ENCODE measurements around the gene PLA2G4E. TPM values are rescaled to one million over a fixed set of nuclear protein-coding genes. Genes with fewer than 3 reads are reported as not detected.

PLA2G4E gene
- not detected in 2 replicates for total RNA-seq

DNA sequence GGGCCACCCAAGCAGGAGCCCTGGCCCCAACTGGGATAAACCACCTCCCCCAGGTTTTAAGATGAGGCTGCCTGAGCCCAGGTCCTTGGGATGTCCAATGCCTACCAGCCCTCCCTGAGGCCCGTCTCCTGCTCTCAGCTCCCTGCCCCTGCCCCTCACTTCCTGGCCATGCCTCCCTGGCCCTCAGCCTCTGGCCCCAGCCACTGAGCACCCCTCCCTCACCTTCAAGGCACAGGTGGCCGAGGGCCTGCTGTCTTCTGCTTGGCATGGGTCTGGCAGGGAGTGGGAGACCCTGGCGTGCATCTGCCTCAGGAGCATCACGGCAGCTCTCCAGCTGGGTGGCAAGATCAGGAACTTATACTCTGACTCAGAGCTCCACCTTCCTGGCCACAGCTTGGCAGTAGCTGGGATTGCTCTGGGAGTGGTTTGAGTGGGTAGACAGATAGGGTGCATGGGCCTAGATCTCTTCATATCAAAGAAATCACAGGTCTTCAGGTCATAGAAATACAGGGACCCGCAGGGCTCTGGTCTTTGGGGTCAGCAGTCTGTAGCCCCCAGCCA, at the start of gene PLA2G4E:
Gene PLA2G4E (minus strand): TSS at position 330 of the 561 bp plus-strand sequence. CDS start 12 bp downstream, at position 318.
- DNase-seq (ENCODE audit: extremely low read depth, low read depth, low spot score), result no peak

DNA sequence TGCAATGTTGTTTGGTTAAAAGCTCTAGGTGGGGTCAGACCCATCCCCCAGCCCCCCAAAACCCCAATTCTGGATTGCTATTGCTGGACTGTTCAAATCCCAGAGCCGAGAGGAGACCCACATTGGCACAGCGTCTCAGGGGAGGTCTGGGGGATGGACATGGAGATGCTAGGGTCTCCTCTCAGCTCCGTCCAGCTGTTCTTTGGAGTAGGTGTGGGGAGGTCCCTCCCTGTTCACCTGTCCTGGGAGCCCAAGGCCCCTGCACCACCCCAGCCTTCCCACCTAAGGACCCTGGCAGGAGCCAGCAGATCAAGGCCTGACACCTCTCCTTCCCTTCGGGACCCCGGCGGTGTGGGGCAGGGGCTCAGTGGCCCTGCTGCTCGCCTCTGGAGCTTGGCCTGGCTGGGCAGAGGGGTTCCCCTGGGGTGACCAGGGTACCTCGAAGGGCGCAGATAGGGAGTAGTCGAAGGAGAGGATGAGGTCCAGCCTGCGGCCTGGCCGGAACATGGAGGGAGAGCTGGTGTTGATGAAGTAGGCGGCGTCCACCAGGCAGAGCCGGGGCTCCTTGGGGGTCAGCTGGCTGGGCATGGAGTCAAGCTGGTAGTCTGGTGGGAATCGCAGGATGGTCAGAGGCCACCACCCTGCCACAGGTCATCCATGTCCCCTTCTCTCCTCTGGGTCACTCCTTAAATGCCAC, 49.6 kb upstream of the PLA2G4E start:
- DNase-seq (ENCODE audit: extremely low read depth, low read depth, low spot score), result no peak

DNA sequence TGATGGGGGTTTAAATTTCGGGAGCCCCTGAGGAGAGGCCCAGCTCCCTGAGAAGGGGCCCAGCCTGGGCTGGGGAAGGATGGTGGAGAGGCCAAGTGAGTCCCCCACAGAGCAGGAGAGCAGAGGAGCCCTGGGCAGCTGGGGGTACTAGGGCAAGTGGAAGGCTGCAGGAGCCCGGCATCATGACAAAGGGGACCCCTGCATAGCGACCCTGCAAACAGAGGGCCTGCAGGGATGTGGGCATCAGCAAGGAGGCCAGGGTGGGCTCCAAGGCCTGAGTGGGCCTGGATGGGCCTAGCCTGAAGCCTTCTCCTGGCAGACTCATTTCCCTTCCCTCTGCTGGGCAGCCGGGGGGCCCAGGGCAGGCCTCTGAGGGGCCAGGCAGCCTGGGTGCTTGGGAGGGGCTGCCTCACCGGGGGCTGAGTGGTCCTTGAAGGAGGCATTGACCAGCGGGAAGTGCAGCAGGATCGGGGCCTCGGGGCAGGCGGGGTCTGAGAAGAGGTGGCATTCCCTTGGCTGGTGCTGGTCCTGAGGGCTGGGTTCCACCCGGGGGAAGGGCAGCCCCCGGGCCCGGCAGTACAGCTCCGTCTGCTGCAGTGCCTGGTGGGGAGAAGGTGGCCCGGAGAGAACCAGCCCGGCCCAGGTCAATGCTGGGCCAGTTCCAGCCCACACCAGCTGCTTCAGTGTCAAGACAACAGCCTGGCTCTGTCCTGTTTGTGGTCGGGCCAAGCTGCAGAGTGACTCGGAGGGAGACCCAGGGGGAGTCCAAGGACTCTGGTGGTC, 48.8 kb upstream of the PLA2G4E start:
- DNase-seq (ENCODE audit: extremely low read depth, low read depth, low spot score), result no peak

DNA sequence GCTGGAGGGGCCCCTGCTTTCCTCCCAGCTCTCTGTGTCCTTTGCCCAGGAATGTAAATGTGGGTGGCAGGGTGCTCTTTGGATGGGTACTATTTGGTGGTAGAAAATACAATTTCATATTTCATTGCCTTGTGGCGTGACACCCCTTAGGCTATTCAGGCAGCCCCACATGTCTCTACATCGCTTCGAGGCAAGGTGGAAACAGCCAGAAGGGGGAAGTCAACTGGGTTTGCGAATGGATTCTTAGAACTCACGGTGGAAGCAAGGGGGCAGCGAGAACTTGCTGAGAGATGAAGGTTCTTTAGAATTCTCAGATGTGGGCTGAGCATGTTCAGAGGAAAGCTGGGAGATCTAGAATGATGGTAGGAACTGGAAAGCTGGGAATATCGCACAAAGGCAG, 48.2 kb upstream of the PLA2G4E start:
- no peak for DNase-seq (ENCODE audit: extremely low read depth, low read depth, low spot score)

DNA sequence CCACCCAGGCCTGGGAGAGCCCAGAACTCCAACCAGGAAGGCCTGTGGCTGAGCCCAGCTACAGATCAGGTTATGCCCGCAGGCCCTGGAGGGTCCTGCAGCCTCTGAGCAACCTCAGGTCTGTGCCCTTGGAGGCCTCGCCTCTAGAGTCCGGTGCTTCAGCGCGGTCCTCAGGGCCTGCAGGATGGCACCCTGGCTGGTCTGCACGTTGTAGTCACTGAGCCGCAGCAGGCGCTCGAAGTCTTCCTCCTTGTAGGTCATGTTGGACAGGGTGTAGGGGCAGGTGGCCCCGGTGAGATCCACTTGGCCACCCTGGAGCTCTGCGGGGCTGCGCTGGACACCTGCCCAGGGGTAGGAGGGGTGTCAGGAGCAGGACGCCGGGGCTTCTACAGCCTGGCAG, 47.8 kb upstream of the PLA2G4E start:
- no peak for DNase-seq (ENCODE audit: extremely low read depth, low read depth, low spot score)

DNA sequence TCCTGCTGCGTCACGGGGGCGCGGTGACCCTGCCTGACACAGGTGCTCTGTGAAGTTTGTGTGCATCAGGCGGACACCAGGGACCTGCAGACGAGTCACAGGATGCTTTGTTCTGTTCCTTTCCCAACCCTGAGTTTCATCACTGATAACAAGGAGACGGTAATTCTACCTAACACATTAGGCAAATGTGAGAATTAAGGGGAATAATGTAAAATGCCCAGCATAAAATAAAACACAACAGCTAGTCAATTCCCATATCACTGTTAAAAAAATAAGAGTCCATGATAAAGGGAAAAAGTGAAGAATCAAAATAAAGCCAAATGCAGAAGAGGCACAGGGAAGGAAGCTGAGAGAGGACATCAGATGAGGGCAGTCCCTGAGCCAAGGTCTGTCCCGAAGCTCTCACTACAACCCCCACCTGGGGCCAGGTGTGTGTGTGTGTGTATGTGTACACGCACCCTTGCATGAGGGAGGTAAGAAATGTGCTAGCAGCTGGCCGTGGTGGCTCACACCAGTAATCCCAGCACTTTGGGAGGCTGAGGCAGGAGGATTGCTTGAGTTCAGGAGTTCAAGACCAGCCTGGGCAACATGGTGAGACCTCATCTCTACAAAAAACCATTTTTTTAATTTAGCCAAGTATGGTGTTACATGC, 46.0 kb upstream of the PLA2G4E start:
- DNase-seq (ENCODE audit: extremely low read depth, low read depth, low spot score), result no peak

DNA sequence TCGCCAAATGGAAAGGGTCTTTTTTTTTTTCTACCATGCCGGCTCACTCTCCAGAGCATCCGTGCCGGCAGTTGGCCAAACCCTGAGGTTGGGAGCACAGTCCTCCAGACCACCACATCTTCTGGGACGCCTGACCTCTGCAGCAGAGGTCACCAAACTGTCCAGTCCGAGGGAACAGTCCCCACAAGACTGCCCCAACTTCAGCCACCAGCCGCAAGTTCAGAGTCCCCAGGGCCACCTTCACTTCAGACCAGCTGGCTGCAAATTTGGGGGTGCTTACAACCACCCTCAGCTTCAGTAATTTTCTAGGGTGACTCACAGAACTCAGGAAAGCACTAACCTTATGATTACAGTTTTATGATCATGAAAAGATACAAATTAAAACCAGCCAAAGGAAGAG, 44.6 kb upstream of the PLA2G4E start:
- DNase-seq (ENCODE audit: extremely low read depth, low read depth, low spot score), result no peak

GRCh38 chr15:42065033-42065432, 44.2 kb upstream of the PLA2G4E start:
- no peak for DNase-seq (ENCODE audit: extremely low read depth, low read depth, low spot score)

- no peak for DNase-seq (ENCODE audit: extremely low read depth, low read depth, low spot score)
Observed at GRCh38 chr15:42064271-42064670, 43.4 kb upstream of the PLA2G4E start.

DNA sequence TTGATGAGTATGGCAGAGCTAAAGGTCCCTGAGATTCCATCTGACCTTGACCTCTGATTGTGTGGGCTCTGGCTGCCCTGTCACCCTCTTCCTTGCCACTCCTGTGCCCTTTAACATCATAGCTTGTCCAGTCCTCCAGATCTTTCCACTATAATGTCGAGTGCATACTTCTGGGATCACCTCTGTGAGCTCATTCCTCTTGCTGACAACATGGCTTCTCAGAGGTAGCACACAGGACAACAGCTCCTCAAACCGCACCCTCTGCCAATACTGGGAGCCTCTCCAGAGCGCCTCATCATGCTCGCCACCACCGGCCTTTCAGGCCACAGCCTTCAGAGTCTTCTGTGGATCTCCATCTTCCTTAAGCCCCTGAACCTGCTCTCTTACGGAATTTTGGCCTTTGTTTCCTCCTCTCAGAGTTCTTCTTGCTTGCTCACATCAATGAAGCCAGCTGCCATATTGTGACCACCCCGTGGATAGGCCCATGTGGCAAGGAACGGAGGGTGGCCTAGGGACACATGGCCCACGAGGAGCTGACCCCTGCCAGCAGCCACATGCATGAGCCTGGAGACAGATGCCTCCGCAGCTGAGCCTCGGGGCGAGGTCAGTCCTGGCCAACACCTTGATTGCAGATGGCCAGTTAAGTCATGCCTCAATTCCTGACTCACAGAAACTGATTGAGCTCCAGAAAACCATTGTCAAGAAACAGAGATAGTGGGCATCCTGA, 42.4 kb upstream of the PLA2G4E start:
- DNase-seq (ENCODE audit: extremely low read depth, low read depth, low spot score), result no peak

DNA sequence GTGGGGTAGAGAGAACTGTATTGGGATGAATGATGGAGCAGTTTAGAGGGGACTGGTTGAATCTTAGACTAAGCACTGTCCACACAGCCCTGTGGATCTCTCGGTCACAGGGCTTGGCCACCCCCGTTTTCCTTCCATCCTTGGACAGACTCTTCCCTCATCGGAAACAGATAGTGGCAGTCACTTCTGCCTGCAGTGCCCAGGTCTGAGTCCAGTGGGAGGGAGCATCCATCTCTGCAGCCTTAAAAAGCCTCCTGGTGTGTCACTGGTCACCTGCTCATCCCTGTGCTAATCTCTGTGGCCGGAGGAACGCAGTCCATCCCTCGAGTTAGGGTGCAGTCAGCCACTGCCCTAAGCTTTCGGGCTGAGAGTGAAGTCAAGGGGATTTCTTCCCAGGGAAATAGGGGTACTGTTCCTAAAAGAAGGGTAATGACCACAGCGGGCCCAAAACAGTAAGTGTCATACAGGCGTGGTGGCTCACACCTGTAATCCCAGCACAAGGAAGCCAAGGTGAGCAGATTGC, 41.5 kb upstream of the PLA2G4E start:
- no peak for DNase-seq (ENCODE audit: extremely low read depth, low read depth, low spot score)

- DNase-seq (ENCODE audit: extremely low read depth, low read depth, low spot score), result no peak
Observed at GRCh38 chr15:42060797-42061196, 40.0 kb upstream of the PLA2G4E start.

DNA sequence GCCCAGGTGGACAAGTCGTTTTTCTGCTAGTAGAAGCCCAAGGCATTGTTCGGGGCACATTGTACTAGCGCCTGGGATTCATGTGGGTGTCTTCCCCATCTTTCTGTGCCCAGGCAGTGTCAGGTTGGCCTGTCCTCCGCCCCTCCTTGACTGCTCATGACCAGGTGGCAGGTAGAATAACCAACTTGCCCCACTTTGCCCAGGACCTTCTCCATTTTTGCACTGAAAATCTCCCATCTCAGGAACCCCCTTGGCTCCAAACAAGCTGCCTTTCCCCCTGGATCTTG, 39.6 kb upstream of the PLA2G4E start:
- DNase-seq (ENCODE audit: extremely low read depth, low read depth, low spot score), result no peak

DNA sequence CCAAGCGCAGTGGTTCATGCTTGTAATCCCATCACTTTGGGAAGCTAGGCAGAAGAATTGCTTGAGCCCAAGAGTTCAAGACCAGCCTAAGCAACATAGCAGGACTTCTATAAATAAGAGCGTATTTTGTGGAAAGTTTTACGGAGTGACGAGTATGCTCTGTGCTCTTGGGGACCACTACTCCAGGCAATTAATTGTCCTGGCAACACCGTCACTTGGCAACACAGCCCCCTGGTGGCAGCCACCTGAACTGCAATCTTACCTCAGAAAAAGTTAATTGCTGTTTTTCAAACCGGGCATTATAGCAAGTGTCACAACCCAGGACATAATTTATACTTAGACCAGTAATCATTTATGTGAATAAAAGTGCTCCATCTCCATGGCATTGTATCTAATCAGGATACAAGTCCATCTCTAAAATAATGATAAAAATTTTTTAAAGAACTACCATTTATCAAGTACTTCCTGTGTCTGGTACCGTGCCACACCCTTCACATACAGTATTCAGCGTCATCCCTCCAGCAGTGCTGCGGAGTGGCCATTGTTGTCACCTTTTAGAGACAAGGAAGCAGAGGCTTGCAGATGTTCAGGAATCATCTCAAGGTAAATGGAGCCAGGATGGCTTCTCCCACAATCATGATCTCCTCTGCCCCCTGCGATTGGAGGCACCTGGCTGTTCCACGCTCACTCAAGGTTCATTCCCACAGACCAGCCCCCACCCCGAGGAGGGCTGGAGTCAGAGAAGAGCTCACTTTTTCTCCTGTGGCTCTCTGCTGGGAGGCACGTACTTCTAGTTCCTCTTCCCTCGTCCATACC, 39.0 kb upstream of the PLA2G4E start:
- no peak for DNase-seq (ENCODE audit: extremely low read depth, low read depth, low spot score)

DNA sequence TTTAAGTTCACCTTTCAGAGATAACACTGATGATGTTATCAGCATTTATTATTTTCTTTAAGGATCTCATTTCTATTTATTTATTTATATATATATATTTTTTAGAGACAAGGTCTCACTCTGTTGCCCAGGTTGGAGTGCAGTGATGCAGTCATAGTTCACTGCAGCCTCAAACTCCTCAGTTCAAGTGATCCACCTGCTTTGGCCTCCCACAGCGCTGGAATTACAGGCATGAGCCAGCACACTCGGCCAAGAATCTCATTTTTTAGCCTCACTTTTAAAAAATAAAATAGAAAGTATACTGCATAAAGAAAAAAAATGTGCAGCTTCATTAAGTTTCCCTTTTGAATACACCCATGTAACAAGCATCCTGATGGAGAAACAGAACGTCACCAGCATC, 37.9 kb upstream of the PLA2G4E start:
- DNase-seq (ENCODE audit: extremely low read depth, low read depth, low spot score), result no peak

- DNase-seq (ENCODE audit: extremely low read depth, low read depth, low spot score), result no peak
Observed at GRCh38 chr15:42057799-42058646, 37.2 kb upstream of the PLA2G4E start.

GRCh38 chr15:42056934-42057798, 36.3 kb upstream of the PLA2G4E start:
- DNase-seq (ENCODE audit: extremely low read depth, low read depth, low spot score), result peak; percentile 69

DNA sequence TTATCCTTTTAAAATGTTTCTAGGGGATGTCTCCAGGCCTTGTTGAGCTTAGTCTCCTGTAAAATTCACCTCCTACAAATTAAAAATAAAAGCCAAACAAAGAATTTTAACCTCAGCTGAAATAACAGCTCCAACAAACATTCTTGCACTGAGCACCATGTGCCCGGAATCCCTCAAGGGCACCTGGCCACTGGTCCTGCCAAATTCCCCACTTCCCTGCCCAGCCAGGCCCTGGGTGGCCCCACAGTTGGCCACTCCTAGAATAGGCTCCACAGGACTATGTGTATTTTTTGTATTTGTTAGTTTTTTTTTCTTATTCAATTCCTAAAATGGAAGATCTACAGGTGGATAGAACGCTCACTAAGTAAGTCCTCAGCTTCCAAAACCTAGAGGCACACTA, 33.1 kb upstream of the PLA2G4E start:
- DNase-seq (ENCODE audit: extremely low read depth, low read depth, low spot score), result no peak

Data from glomerular endothelial cell (primary cell).